Colonic mucosa (tissue), 4 donors: ENCODE measurements around the gene CLEC4M. TPM values are rescaled to one million over a fixed set of nuclear protein-coding genes. Genes with fewer than 3 reads are reported as not detected.
"Not testable (repeated sequence)": the region's sequence is repeated elsewhere in the genome, so short reads cannot be mapped to it uniquely, and the experiment has no call there.

ENCODE experiments used
- DNase-seq: peaks from one replicate; pipeline ENCODE4 v3.0.0-alpha.2; 2020
- H3K27ac ChIP-seq: fragments of 200-600 bp; one replicate; pipeline ENCODE4 v1.8.0; 2021
- H3K27me3 ChIP-seq: fragments of 200-600 bp; one replicate; pipeline ENCODE4 v1.8.0; 2021
- H3K36me3 ChIP-seq: fragments of 200-600 bp; one replicate; pipeline ENCODE4 v1.8.0; 2021
- H3K4me1 ChIP-seq: fragments of 200-600 bp; one replicate; pipeline ENCODE4 v1.8.0; 2021; ENCODE audit warnings: mild to moderate bottlenecking
- H3K4me3 ChIP-seq: fragments of 200-600 bp; one replicate; pipeline ENCODE4 v1.8.0; 2021
- H3K9ac ChIP-seq, 2 donors: one replicate each; pipeline ENCODE4 v1.7.0; 2013; ENCODE audit warnings: control low read depth in 2 of 2, low read depth in 2 of 2, low read length in 2 of 2
- H3K9me3 ChIP-seq: fragments of 200-600 bp; one replicate; pipeline ENCODE4 v1.8.0; 2021
- CTCF ChIP-seq: fragments of 200-600 bp; IDR thresholded peaks from one replicate; pipeline ENCODE4 v1.8.0; 2022; ENCODE audit warnings: antibody characterized with exemption, mild to moderate bottlenecking
- intact Hi-C: fragments of 100-400 bp; cut with DNase I; formaldehyde crosslinking; loops from one replicate; pipeline ENCODE4 v1.14.1; 2022
- total RNA-seq, 2 donors: library from RNA; stranded (reverse); fragmentation: NEBNext Ultra II Directional in 1 of 2; extraction: Animal tissue kit (Norgen Biotek cat#: 25700) in 1 of 2; gene quantifications; one replicate each; pipeline ENCODE4 v1.2.1, GENCODE V29; 2021
- donor health status: healthy.
- donor health status: DM: no; HTN: no; CAD: no.
- donor health status: DM: no; HTN: no; CAD: no.

The CLEC4M gene
- total RNA-seq, 2 donors from 2014 or later: not detected

GRCh38 chr19:7744871-7745650 lies 18.0 kb upstream of the CLEC4M start:
- no peak for TF ChIP-seq CTCF
- Histone ChIP-seq H3K27ac (no peak overlapping the region), H3K4me3 (no peak overlapping the region), H3K9me3 (no peaks in the 10 kb centered on the region), H3K9ac (no peak overlapping the region), H3K27me3 (no peaks in the 10 kb centered on the region), H3K4me1 (no peaks in the 10 kb centered on the region), H3K36me3 (no peaks in the 10 kb centered on the region)
- intact Hi-C loops: no loop called here
- no peak for DNase-seq

DNA sequence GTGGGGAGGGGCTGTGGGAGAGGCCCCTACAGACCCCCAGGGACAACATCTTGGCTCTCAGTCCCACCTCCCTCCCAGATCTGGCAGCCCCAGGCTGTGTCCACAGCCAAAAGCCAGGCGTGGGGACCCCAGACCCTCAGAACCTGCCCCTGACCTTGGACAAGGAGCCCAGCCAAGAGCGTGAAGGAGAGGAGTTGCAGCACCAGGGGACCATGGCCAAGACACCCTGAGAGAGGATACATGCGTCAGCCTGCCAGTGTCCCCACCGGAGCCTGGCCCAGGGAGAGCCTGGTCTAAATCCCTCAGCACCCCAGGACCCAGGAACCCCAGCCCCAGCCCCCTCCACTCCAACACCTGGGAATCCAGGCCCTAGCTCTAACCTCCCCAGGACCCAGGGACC lies 16.7 kb upstream of the CLEC4M start:
- not testable (repeated sequence) for H3K4me1 ChIP-seq, DNase-seq, H3K27me3 ChIP-seq

GRCh38 chr19:7746903-7747884 lies 15.8 kb upstream of the CLEC4M start, which contains the start of gene CD209:
Gene CD209, minus strand, starts transcription at chr19:7747534. Its CDS starts 23 bp downstream, at chr19:7747511.
- H3K27ac ChIP-seq: no peak within 1 kb of the TSS
- no peaks in the 10 kb centered on the region for H3K36me3 ChIP-seq
- H3K4me1 ChIP-seq: no peaks in the 10 kb centered on the region
- intact Hi-C loops: no loop called here
- no peak for TF ChIP-seq CTCF
- no peak for DNase-seq
- peak within 1 kb of the TSS in 1 of 2 donors; percentile 12 for H3K9ac ChIP-seq
- H3K9me3 ChIP-seq: no peaks in the 10 kb centered on the region
- H3K4me3 ChIP-seq: no peak within 1 kb of the TSS
- no peaks in the 10 kb centered on the region for H3K27me3 ChIP-seq

More for the DNA sequence above, 16.7 kb upstream of the CLEC4M start:
- intact Hi-C loops, H3K27ac ChIP-seq, H3K4me3 ChIP-seq, H3K9me3 ChIP-seq, H3K36me3 ChIP-seq: not testable (repeated sequence)
- H3K9ac ChIP-seq: peak overlapping the region in 1 of 2 donors; percentile 12

GRCh38 chr19:7748171-7748570 lies 14.9 kb upstream of the CLEC4M start:
- H3K36me3 ChIP-seq: no peaks in the 10 kb centered on the region
- no peak for DNase-seq
- intact Hi-C loops: no loop called here
- H3K9ac ChIP-seq: no peak overlapping the region
- H3K27me3 ChIP-seq: no peaks in the 10 kb centered on the region
- no peaks in the 10 kb centered on the region for H3K4me1 ChIP-seq
- H3K4me3 ChIP-seq: no peak overlapping the region
- no peak overlapping the region for H3K27ac ChIP-seq
- no peak for TF ChIP-seq CTCF
- H3K9me3 ChIP-seq: no peaks in the 10 kb centered on the region

GRCh38 chr19:7748756-7749155 lies 14.3 kb upstream of the CLEC4M start:
- no peaks in the 10 kb centered on the region for H3K27me3 ChIP-seq
- intact Hi-C loops: no loop called here
- DNase-seq: no peak

More at GRCh38 chr19:7748756-7749155, 14.3 kb upstream of the CLEC4M start:
- H3K27ac ChIP-seq: no peak overlapping the region
- no peak overlapping the region for H3K4me3 ChIP-seq
- H3K9ac ChIP-seq: no peak overlapping the region
- H3K36me3 ChIP-seq: no peaks in the 10 kb centered on the region
- H3K9me3 ChIP-seq: no peaks in the 10 kb centered on the region
- no peaks in the 10 kb centered on the region for H3K4me1 ChIP-seq
- no peak for TF ChIP-seq CTCF
